ENCODE data around the gene KRTAP10-6. TPM values are rescaled to one million over a fixed set of nuclear protein-coding genes. Genes with fewer than 3 reads are reported as not detected.

KRTAP10-6 gene
- total RNA-seq, 2 donors from 2014 or later: not detected

- Histone ChIP-seq H3K27ac (no peak overlapping the region), H3K4me3 (no peak overlapping the region), H3K36me3 (no peaks in the 10 kb centered on the region), H3K27me3 (no peaks in the 10 kb centered on the region), H3K9me3 (no peaks in the 10 kb centered on the region), H3K4me1 (no peaks in the 10 kb centered on the region)
- no peak for TF ChIP-seq CTCF (IDR thresholded peaks at IDR 0.05)
- DNase-seq (ENCODE audit: low spot score): no peak
These were observed 44.5 kb downstream of the KRTAP10-6 start for GRCh38 chr21:44547656-44548331.

GRCh38 chr21:44544566-44544965 is 47.7 kb downstream of the KRTAP10-6 start:
- no peaks in the 10 kb centered on the region for H3K36me3 ChIP-seq
- TF ChIP-seq CTCF (IDR thresholded peaks at IDR 0.05): no peak
- no peak overlapping the region for H3K27ac ChIP-seq
- peaks cover 0 to 5% of the 10 kb centered on the region in 2 donors for H3K9me3 ChIP-seq
- no peaks in the 10 kb centered on the region for H3K4me1 ChIP-seq
- no peaks in the 10 kb centered on the region for H3K27me3 ChIP-seq
- DNase-seq (ENCODE audit: low spot score): no peak
- no peak overlapping the region for H3K4me3 ChIP-seq

GRCh38 chr21:44542716-44543115 is 49.6 kb downstream of the KRTAP10-6 start:
- no peaks in the 10 kb centered on the region for H3K4me1 ChIP-seq
- peaks cover 0 to 5% of the 10 kb centered on the region in 2 donors for H3K9me3 ChIP-seq
- H3K36me3 ChIP-seq: no peaks in the 10 kb centered on the region
- H3K4me3 ChIP-seq: no peak overlapping the region
- no peak for TF ChIP-seq CTCF (IDR thresholded peaks at IDR 0.05)
- H3K27me3 ChIP-seq: no peaks in the 10 kb centered on the region
- no peak for DNase-seq (ENCODE audit: low spot score)
- no peak overlapping the region for H3K27ac ChIP-seq

Other genes starting within 250 kb of the KRTAP10-6 start
- under 1 TPM; 0.75 to 0.89 TPM for gene TRPM2, start 238.9 kb downstream of the KRTAP10-6 start, total RNA-seq
- gene LRRC3, start 137.0 kb downstream of the KRTAP10-6 start, total RNA-seq: 1 to 10 TPM; 1.1 to 1.7 TPM
- not detected for gene KRTAP10-1, start 52.3 kb downstream of the KRTAP10-6 start, total RNA-seq
- gene KRTAP10-2, start 41.0 kb downstream of the KRTAP10-6 start, total RNA-seq: not detected
- not detected for gene KRTAP10-3, start 33.7 kb downstream of the KRTAP10-6 start, total RNA-seq
- gene KRTAP10-4, start 18.8 kb downstream of the KRTAP10-6 start, total RNA-seq: not detected
- gene KRTAP10-5, start 11.9 kb downstream of the KRTAP10-6 start, total RNA-seq: not detected
- gene KRTAP10-7, start 8.1 kb upstream of the KRTAP10-6 start, total RNA-seq: not detected
- not detected for gene KRTAP10-8, start 19.6 kb upstream of the KRTAP10-6 start, total RNA-seq
- not detected for gene KRTAP10-9, start 34.6 kb upstream of the KRTAP10-6 start, total RNA-seq
- not detected for gene KRTAP10-10, start 44.9 kb upstream of the KRTAP10-6 start, total RNA-seq
- not detected for gene KRTAP10-11, start 53.9 kb upstream of the KRTAP10-6 start, total RNA-seq
- not detected for gene KRTAP12-4, start 62.2 kb upstream of the KRTAP10-6 start, total RNA-seq
- gene KRTAP12-3, start 65.4 kb upstream of the KRTAP10-6 start, total RNA-seq: not detected
- gene KRTAP12-2, start 74.4 kb upstream of the KRTAP10-6 start, total RNA-seq: not detected
- gene KRTAP12-1, start 89.7 kb upstream of the KRTAP10-6 start, total RNA-seq: not detected
- gene KRTAP10-12, start 104.7 kb upstream of the KRTAP10-6 start, total RNA-seq: not detected
- not detected for gene TSPEAR, start 119.1 kb upstream of the KRTAP10-6 start, total RNA-seq
- gene UBE2G2, start 209.3 kb upstream of the KRTAP10-6 start, total RNA-seq: 10 to 100 TPM; 47.5 to 52.5 TPM
- gene SUMO3, start 225.6 kb upstream of the KRTAP10-6 start, total RNA-seq: 10 to 100 TPM; 59.7 to 74.1 TPM